Stimulated activated CD4-positive, alpha-beta T cell treated with anti-CD3 and anti-CD28 coated beads, TNF-alpha, amount 100 ng/mL, for 1 hour (primary cell): ENCODE results near the gene NUCB1.
"Not testable (repeated sequence)": the region's sequence is repeated elsewhere in the genome, so short reads cannot be mapped to it uniquely, and the experiment has no call there.

Source experiments
- DNase-seq, 3 donors: peaks; one replicate each; pipeline ENCODE4 v3.0.0-alpha.2; 2020; ENCODE audit warnings: low read depth in 3 of 3, low spot score in 1 of 3

The NUCB1 gene

DNA sequence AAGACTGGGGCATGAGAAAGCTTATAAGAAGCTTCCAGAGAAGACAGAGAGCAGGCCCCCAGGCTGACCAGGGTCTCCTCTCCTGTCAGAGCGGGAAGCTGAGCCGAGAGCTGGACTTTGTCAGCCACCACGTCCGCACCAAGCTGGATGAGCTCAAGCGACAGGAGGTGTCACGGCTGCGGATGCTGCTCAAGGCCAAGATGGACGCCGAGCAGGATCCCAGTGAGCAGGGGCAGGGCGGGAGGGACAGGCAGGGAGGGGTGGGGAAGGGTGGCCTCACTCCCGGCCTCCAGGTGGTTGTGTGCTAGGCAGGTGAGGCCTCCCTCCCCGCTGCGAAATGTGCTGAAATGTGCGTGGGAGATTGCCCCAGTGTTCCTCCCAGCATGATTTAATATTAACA, 5.6 kb downstream of the NUCB1 start:
- DNase-seq = no peak

DNA sequence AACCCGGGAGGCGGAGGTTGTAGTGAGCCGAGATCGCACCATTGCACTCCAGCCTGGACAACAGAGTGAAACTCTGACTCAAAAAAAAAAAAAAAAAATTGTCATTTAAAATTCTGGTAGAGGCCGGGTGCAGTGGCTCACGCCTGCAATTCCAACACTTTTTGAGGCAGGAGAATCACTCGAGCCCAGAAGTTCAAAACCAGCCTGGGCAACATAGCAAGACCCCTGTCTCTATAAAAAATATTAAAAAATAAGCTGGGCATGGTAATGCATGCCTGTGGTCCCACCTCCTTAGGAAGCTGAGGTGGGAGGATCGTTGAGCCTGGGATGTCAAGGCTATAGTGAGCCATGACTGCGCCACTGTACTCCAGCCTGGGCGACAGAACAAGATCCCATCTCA, 6.2 kb downstream of the NUCB1 start:
- DNase-seq = no peak

DNA sequence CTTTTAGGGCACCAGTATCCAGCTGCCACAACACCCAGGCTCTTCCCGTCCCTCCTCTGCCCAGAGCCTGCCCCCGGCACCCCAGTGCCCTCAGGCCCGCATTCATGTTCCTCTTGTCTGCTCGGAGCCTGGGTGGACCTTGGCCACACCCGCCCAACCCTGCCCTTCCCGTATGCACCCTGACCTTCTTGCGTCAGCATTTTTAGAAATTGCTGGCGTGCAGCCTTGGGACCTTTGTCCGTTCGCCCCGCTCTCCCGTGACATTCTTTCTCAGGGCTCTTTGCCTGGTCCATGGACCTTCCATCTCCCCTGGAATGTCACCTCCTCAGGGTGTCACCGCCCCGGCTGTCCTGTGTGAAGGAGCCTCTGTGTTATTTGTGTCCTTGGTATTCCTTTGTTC, 7.6 kb downstream of the NUCB1 start:
- no peak for DNase-seq

DNA sequence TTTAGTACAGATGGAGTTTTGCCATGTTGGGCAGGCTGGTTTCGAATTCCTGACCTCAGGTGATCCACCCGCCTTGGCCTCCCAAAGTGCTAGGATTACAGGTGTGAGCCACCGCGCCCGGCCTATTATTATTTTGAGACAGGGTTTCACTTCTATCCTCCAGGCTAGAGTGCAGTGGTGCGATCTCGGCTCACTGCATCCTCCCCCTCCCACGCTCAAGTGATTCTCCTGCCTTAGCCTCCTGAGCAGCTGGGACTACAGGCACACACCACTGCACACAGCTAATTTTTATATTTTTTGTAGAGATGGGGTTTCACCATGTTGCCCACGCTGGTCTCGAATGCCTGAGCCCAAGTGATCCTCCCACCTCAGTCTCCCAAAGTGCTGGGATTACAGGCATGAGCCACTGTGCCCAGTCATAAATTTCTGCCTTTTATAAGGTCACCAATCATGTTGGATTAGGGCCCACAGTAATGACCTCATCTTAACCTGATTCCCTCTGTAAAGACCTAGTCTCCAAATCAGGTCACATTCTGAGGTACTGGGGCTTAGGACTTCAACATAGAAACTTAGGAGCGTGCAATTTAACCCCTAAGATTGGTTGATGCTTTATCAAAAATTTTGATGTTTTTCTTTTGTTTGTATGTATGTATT, 9.4 kb downstream of the NUCB1 start:
- not testable (repeated sequence) for DNase-seq

DNA sequence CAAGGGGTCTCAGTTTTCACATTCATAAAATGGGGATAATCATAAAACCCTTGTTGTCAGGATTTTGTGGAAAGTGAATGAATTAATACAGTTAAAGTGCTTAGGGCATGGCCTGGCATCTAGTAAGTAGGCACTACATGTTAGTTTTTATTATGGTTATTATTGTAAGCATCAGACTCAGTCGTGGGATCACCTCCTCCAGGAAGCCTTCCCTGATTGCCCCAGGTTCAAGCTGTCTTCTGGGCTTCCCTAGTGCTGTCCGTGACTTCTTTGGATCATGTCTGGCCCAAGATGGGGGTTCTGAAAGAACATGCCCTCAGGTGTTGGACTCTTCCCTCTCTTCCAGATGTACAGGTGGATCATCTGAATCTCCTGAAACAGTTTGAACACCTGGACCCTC, 10.7 kb downstream of the NUCB1 start:
- no peak for DNase-seq

DNA sequence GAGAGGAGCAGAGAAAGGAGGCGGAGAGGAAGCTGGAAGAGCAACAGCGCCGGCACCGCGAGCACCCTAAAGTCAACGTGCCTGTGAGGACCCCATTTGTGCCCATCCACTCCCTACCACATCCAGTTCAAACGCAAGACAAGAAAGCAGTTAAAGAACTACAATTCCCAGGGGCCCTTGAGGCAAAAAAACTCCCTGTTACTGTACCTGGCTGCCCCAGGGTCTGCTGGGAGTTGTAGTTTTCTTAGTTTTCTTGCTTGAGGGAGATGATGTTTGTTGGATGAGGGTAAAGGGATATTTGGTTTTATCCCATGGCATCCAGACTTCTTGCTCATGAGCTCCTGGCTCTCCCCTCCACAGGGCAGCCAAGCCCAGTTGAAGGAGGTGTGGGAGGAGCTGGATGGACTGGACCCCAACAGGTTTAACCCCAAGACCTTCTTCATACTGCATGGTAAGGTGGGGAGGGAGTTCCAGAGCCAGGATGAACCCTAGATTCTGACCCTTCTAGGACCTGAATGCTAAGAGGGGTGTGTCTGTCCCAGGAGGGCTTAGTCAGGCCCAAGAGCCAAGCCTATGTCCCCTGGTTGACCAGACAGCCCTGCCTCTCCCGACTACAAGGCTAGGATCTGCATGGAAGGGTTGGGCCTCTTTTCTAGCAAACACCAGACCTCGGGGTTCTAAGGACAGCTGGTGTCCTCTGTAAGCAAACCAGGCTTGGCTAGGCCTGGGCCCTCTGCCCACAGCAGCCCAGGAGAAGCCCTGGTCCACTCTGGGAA, 13.2 kb downstream of the NUCB1 start:
- DNase-seq = no peak

DNA sequence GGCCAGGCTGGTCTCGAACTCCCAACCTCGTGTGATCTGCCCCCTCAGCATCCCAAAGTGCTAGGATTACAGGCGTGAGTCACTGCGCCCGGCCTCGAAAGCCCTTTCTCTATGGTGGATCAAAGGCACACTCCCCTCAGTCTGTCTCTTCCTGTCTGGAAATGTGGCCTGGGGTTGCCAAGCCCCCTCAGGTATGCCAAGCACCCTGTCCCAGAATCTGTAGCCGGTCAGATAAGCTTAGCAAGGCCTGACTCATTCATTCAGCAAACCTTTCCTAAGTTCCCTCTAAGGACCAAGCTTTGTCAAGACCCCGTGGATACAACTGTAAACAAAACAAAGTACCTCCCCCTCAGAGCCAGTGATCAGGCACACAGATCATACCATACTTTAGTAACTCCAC, 14.1 kb downstream of the NUCB1 start:
- DNase-seq = no peak

DNA sequence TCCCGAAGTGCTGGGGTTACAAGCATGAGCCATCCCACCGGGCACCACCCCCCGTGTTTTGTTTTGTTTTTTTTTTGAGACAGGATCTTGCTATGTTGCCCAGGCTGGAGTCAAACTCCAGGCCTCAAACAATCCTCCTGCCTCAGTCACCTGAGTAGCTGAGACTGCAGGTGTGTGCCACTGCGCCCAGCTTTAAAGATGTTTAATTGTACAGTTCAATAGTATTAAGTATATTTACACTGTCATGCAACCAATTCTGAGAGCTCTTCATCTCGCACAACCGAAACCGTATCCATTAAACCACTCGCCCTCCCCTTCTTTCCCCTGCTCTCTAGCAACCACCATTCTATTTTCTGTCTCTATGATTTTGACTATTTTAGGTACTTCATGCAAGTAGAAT, 15.6 kb downstream of the NUCB1 start:
- no peak for DNase-seq

DNA sequence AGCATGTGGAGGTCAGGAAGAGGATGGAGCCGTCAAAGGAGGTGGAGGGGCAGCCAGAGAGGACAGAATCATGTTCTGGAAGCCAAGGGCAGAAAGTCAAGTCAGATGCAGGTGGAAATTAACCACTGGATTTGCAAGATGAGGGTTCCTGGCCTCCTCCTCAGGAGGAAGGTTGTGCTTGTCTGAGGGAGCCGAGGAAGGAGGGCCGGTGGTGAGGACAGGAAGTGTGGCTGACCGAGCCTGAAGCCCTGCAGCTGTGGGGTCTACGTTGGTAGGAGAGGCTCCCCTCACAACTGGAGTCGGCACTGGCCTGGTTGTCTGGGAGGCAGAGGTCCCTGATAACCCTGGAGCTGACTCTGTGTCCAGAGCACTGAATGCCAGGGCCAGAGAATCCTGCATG, 18.0 kb downstream of the NUCB1 start:
- no peak for DNase-seq

DNA sequence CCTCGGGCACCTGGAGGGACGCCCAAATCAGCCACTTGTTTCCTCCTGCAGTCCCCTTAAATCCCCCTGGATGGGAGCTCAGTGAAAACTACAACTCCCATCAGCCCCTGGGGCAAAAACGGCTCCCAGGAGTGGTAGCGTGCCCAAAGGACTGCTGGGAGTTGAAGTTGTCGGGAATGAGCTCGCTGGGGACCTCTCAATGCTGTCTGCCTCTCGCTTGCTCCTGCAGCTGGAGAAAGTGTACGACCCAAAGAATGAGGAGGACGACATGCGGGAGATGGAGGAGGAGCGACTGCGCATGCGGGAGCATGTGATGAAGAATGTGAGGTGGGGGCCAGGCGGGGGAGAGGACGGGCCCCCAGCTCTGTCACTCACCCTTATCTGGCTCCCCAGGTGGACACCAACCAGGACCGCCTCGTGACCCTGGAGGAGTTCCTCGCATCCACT, 18.7 kb downstream of the NUCB1 start:
- no peak for DNase-seq

DNA sequence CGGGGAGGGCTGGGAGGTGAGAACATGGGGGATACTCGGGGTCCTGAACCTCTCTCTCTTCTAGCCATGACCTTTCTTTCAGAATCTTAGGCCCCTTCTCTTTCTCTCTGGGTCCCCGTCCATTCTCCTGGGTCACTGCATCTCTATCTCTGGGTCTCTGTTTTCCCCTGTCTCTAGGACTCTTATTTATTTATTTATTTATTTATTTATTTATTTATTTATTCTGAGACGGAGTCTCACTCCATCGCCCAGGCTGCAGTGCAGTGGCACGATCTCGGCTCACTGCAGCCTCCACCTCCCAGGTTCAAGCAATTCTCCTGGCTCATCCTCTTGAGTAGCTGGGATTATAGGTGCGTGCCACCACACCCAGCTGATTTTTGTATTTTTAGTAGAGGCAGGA, 19.2 kb downstream of the NUCB1 start:
- DNase-seq = not testable (repeated sequence)

DNA sequence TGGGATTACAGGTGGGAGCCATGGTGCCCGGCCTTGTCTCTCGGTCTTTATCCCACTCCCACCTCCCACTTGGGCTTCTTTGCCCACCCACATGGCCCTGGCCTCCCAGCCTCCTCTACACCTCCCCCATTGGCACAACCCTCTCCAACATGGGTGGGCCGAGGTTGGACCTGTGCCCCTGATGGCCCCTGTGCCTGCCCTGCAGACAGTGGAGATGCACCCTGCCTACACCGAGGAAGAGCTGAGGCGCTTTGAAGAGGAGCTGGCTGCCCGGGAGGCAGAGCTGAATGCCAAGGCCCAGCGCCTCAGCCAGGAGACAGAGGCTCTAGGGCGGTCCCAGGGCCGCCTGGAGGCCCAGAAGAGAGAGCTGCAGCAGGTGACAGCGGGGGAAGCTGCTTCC, 20.8 kb downstream of the NUCB1 start:
- DNase-seq = no peak

DNA sequence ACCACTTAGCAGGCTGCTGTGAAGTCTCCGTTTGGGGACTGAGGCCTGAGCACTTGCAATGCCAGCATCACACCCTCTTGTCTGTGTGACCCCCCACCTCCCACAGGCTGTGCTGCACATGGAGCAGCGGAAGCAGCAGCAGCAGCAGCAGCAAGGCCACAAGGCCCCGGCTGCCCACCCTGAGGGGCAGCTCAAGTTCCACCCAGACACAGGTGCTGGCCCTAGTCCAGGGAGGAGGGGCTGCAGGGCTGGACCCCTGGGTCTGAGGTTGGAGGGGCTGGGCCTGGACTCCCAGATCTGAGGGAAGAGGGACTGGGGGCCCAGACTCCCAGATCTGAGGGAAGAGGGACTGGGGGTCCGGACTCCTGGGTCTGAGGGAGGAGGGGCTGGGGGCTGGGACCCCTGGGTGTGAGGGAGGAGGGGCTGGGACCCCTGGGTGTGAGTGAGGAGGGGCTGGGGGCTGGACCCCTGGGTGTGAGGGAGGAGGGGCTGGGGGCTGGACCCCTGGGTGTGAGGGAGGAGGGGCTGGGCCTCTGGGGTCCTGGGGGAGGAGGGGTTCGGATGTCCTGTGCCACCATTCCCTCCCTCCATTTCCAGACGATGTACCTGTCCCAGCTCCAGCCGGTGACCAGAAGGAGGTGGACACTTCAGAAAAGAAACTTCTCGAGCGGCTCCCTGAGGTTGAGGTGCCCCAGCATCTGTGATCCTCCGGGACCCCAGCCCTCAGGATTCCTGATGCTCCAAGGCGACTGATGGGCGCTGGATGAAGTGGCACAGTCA, 21.8 kb downstream of the NUCB1 start:
- no peak for DNase-seq

DNA sequence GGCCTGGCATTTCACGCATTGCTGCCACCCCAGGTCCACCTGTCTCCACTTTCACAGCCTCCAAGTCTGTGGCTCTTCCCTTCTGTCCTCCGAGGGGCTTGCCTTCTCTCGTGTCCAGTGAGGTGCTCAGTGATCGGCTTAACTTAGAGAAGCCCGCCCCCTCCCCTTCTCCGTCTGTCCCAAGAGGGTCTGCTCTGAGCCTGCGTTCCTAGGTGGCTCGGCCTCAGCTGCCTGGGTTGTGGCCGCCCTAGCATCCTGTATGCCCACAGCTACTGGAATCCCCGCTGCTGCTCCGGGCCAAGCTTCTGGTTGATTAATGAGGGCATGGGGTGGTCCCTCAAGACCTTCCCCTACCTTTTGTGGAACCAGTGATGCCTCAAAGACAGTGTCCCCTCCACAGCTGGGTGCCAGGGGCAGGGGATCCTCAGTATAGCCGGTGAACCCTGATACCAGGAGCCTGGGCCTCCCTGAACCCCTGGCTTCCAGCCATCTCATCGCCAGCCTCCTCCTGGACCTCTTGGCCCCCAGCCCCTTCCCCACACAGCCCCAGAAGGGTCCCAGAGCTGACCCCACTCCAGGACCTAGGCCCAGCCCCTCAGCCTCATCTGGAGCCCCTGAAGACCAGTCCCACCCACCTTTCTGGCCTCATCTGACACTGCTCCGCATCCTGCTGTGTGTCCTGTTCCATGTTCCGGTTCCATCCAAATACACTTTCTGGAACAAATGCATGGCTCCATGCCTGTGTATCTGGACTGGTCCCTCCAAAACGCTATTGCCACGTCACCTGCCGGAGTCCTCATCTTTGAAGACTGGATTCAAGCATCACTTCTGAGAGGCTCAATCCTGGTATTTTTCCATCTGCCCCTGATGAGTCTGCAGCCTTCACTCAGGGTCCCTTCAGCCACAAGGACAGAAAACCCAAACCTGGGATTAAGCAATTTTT, 22.7 kb downstream of the NUCB1 start:
- DNase-seq = no peak

DNA sequence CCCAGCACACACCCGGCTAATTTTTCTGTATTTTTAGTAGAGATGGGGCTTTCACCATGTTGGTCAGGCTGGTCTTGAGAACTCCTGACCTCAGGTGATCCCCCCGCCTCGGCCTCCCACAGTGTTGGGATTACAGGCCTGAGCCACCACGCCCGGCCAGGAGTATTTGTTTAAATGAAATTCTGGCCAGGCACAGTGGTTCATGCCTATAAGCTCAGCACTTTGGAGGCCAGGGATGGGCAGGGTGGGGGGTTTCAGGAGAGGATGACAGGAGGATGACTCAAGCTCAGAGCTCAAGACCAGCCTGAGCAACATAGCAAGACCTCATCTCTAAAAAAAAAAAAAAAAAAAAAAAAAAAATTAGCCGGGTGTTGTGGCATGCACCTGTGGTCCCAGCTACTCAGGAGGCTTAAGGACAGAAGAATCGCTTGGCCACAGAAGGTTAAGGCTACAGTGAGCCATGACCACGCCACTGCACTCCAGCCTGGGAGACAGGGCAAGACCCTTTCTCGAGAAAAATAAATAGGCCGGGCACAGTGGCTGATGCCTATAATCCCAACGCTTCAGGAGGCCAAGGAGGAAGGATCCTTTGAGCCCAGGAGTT, 25.2 kb downstream of the NUCB1 start:
- no peak for DNase-seq

DNA sequence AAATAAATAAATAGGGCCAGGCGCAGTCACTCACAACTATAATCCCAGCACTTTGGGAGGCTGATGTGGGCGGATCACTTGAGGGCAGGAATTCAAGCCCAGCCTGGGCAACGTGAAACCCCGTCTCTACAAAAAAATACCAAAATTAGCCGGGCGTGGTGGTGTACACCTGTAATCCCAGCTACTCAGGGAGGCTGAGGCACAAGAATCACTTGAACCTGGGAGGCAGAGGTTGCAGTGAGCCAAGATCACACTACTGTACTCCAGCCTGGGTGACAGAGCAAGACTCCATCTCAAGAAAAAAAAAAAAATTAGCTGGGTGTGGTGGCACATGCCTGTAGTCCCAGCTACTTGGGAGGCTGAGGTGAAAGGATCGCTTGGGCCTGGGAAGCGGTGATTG, 25.8 kb downstream of the NUCB1 start:
- not testable (repeated sequence) for DNase-seq

DNA sequence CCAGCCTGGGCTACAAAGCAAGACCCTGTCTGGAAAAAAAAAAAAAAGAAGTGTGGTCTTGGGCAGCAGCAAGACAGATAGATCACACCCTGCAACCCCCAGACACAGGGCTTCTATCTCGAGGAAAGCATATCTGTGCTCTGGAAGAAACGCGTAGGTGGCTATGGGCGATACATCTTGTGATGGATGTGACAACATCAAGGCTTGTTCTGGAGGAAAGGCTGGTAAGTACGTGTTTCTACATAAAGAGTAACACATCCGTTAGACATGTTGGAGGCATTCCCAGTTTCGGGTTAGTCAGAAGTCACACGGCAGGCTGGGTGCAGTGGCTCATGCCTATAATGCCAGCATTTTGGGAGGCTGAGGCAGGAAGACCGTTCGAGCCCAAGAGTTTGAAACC, 26.8 kb downstream of the NUCB1 start:
- DNase-seq = no peak

DNA sequence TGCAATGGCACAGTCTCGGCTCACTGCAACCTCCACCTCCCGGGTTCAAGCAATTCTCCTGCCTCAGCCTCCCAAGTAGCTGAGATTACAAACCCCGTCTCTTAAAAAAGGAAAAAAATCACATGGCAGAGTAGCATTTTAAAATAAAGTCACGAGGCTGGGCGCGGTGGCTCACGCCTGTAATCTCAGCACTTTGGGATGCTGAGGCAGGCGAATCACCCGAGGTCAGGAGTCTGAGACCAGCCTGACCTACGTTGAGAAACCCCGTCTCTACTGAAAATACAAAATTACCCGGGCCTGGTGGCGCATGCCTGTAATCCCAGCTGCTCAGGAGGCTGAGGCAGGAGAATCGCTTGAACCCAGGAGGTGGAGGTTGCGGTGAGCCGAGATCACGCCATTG, 27.6 kb downstream of the NUCB1 start:
- not testable (repeated sequence) for DNase-seq

DNA sequence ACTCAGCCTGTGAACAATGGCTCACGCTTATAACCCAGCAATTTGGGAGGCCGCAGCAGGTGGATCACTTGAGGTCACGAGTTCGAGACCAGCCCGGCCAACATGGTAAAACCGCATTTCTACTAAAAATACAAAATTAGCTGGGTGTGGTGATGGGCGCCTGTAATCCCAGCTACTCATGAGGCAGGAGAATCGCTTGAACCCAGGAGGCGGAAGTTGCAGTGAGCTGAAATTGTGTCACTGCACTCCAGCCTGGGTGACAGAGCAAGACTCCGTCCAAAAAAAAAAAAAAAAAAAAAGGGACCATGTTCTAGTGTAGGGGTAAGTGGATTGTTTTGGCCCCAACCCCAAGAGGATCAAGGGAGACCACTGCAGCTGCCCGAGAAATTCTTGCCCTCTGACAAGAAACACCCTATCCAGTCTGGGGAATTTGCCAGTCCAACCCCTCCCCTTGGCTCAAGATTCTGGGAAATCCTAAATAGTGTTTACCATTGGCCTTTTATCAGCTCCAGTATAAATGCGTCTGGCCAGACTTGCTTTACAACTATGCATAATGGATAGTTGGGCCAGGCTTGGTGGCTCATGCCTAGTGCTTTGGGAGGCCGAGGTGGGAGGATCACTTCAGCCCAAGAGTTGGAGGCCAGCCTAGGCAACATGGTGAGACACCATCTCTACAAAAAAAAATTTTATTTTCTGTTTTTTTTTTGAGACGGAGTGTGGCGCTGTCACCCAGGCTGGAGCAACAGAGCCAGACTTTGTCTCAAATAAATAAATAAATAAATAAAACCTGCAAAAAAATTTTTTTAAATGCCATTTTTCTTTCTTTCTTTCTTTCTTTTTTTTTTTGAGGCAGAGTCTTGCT, 28.3 kb downstream of the NUCB1 start:
- no peak for DNase-seq
